NCI-H128 (cell line): ENCODE results near the gene MAST4.
"Not testable (repeated sequence)": the region's sequence is repeated elsewhere in the genome, so short reads cannot be mapped to it uniquely, and the experiment has no call there.

ENCODE experiments used
- DNase-seq: peaks from one replicate; lab custom pipeline; 2025; ENCODE audit not compliant: unreplicated experiment; lab: John Stamatoyannopoulos, UW

The MAST4 gene

GRCh38 chr5:67102708-67103107 lies 506.5 kb downstream of the MAST4 start:
- no peak for DNase-seq

- DNase-seq: no peak
Measured at GRCh38 chr5:67104859-67105258, 508.7 kb downstream of the MAST4 start.

DNA sequence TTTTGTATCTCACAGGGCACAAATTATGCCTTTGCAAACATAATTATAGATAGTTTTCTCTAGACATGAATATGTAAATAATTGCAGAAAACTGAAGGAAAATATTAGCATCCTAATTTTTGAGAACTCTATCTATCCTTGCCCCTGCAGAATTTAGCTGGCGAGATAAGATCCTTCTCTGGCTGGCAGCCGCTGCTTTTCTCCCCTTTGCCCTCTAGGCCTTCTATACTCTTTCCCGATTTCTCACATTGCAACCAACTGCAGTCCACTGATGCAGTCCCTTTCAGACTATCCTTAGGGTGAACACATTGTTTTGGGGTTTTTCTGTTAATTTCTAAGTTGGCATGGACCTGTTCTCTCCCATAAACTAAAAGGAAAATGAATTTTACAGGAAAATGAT lies 509.1 kb downstream of the MAST4 start:
- no peak for DNase-seq

GRCh38 chr5:67106626-67107342 lies 510.6 kb downstream of the MAST4 start:
- DNase-seq: no peak

- no peak for DNase-seq
Measured at GRCh38 chr5:67111779-67112178, 515.6 kb downstream of the MAST4 start.

DNA sequence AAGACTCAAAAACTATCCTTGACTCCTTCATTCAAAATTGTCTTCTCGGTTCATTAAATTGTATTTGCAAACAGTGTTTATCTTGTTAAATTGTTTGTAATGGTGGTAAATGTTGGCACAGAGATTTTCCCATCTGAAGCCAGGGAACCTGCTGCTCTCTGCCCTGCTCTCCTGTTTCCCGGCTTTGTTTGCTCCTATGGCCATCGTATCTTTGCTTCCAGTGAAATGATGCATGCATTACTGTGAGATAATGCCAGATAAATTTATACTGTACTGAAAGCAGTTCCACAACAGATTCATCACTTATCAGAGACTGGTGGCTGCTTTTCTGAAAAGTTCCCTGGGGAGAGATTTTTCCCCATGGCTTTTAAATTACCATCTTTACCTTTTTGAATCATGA lies 519.1 kb downstream of the MAST4 start:
- DNase-seq: no peak

- DNase-seq: no peak
Measured at GRCh38 chr5:67115817-67116216, 519.6 kb downstream of the MAST4 start.

- no peak for DNase-seq
Measured at GRCh38 chr5:67118050-67118620, 521.9 kb downstream of the MAST4 start.

GRCh38 chr5:67119010-67119409 lies 522.8 kb downstream of the MAST4 start:
- DNase-seq: no peak

- no peak for DNase-seq
Measured at GRCh38 chr5:67120032-67120431, 523.8 kb downstream of the MAST4 start.

DNA sequence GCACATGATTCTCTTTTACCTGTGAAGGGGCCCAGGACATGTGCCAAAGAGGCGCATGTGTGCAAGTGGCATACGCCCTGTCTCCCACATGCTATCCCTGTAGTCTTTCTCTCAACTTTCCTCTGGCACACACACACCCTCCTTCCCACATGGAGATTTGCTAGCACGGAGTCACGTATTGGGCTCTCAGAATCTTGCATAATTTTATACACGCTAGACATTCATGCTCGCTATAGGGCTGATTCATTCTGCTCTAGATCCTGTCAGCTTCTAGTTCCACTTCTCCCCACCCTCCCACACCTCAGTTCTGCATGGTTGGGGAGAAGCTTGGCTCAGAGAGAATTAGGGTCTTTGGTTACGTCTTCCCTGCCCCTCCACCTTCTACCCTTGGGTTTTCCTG lies 527.6 kb downstream of the MAST4 start:
- DNase-seq: no peak

- no peak for DNase-seq
Measured at GRCh38 chr5:67124556-67124955, 528.4 kb downstream of the MAST4 start.

DNA sequence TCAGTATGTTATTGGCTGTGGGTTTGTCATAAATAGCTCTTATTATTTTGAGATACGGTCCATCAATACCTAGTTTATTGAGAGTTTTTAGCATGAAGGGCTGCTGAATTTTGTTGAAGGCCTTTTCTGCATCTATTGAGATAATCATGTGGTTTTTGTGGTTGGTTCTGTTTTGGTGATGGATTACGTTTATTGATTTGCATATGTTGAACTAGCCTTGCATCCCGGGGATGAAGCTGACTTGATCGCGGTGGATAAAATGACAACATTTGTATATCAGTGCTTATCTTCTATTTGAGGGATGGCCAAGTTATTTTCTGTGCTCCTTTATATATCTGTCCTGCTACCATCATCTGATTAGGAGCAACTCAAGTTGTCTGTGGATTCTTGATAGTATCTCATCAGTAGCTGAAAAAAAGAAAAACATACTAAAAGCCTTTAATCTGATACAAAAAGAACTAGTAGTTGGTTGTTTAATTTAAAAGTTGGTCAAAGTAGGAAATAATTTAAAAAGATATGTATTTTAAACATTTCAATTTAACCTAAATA lies 531.2 kb downstream of the MAST4 start:
- not testable (repeated sequence) for DNase-seq

DNA sequence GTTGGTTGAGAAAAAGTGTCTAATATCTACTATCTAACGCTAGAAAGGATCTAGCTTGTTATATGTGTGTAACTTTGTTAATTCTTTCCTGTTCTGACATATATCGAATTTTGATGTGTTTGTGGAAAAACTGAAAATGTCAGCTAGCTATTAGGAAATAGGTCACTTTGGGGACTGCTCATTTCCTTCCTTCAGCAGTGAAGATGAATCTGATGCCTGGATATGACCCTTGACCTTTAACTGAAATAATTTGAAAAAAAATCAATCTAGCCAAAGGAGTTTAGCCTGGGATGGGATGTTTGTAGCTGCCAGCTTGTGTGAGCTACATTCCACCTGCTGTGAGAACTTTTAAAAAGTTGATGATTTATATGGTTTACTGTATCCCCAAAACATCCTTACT lies 533.6 kb downstream of the MAST4 start:
- no peak for DNase-seq

GRCh38 chr5:67133217-67133616 lies 537.0 kb downstream of the MAST4 start:
- DNase-seq: no peak

DNA sequence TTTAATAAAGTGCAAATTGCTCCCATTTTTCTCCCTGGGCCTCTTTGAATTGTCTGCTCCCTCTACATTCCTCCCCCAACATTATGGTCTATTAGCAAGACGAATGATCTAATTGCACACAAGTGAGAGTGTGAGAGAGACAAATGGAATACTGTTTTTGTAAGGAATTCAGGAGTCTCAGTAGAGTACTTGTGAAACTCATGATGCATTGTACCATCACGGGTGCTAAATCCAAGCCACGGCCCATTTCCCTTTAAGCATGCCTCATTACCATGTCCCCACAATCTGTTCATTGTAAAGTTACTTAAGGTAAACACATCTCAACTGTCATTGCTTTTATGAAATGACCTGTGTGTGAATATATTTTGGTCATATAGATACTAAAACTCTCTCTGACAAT lies 537.6 kb downstream of the MAST4 start:
- peak; percentile 11 for DNase-seq

DNA sequence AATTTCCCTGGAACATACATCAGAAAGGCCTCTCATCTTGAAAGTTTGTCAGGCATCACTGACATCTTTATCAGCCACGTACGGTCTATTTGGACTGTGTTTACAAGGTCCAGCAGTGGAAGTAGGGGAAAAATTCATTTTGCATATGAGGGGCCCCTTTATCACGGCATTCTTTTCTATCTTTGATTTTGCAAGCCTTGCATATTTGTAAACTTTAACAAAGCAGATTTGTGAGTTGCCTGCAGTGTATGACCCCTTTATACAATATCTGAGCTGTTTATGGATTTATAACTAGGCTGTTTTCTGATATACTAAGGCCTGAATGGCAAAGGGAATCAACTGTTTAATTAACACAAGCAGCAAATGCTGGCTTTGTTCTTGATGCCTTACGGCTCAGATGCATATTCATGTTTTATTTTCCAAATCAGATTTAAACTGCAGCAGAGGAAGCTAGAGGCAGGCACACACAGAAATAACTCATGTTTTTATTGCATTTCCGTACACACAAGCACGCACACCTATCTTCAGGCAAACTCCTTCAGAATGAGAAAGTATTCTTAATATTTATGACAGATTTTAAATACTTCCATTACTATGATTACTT lies 539.3 kb downstream of the MAST4 start:
- DNase-seq: no peak

DNA sequence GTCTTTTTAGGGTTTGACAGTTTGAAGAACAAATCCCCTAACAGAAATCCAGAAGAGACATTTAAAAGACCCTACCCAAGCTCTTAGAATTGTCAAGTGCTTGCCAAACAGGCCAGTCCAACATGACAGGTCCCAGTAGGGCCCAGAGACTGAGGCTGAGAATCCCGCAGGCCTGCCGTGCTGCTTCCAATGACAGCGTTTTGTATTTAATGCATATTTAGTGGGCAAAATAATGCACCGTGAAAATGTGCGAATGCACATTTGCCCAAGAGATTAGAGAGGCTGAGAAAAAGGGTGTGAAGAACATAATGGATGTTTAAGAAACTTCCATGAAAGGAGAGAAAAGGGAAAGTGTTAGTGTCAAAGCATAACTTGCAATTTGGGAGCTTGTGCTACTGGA lies 542.8 kb downstream of the MAST4 start:
- no peak for DNase-seq

GRCh38 chr5:67140413-67140812 lies 544.2 kb downstream of the MAST4 start:
- DNase-seq: no peak

GRCh38 chr5:67141644-67142043 lies 545.5 kb downstream of the MAST4 start:
- DNase-seq: no peak

- DNase-seq: no peak
Measured at GRCh38 chr5:67142816-67143215, 546.6 kb downstream of the MAST4 start.

- no peak for DNase-seq
Measured at GRCh38 chr5:67143549-67143948, 547.4 kb downstream of the MAST4 start.
